RPMI7951 (cell line): ENCODE data around the gene GARRE1. TPM values are rescaled to one million over a fixed set of nuclear protein-coding genes. Genes with fewer than 3 reads are reported as not detected.
"Not testable (repeated sequence)": the region's sequence is repeated elsewhere in the genome, so short reads cannot be mapped to it uniquely, and the experiment has no call there.

Experiments
- DNase-seq: peaks from one replicate; pipeline ENCODE4 v3.0.0-alpha.2; 2012; ENCODE audit warnings: low read depth
- total RNA-seq: library from RNA; depleted of rRNA; stranded (reverse); fragments of >200 nt; shearing (Covaris generic); gene quantifications from 2 replicates; pipeline ENCODE4 v1.2.3, GENCODE V29; 2014; rRNA removed

Gene GARRE1, protein sequence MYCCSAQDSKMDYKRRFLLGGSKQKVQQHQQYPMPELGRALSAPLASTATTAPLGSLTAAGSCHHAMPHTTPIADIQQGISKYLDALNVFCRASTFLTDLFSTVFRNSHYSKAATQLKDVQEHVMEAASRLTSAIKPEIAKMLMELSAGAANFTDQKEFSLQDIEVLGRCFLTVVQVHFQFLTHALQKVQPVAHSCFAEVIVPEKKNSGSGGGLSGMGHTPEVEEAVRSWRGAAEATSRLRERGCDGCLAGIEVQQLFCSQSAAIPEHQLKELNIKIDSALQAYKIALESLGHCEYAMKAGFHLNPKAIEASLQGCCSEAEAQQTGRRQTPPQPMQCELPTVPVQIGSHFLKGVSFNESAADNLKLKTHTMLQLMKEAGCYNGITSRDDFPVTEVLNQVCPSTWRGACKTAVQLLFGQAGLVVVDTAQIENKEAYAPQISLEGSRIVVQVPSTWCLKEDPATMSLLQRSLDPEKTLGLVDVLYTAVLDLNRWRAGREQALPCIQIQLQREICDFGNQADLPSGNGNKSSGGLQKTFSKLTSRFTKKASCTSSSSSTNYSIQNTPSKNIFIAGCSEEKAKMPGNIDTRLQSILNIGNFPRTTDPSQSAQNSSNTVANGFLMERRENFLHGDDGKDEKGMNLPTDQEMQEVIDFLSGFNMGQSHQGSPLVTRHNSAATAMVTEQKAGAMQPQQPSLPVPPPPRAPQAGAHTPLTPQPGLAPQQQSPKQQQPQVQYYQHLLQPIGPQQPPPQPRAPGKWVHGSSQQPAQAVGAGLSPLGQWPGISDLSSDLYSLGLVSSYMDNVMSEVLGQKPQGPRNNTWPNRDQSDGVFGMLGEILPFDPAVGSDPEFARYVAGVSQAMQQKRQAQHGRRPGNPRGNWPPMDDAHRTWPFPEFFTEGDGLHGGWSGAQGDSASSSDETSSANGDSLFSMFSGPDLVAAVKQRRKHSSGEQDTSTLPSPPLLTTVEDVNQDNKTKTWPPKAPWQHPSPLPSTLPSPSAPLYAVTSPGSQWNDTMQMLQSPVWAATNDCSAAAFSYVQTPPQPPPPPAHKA (N-terminal part only)
- 5.9 and 6.5 TPM in 2 replicates for total RNA-seq

DNA sequence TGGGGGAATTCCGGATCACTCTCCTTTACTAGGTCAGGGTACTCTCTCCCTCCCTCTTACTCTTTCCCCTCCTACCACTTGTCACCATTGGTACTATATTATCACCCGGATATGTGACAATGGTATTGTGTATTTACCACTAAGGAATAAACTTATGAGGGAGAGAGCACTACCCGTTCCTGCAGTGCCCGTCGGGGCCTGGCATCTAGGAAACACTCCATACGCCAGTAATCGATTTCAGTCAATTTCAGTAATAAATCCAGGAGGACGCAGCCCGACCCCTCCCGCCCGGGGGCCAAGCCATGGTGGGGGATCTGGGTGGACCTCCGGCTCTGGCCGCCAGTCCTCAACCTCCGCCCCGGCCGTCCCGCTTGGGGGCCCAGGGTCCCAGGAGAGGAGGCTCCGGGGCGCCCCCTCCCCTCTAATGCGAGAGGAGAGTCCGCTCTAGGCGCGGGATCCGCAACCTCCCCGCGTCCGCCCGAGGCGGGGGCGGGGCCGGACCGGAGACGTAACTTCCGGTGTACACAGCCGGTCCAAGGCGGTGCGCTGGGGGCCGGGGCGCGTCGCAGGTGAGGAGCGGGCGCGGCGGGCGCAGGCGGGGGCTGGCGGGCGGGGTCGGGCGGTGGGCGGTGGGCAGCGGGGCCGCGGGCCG lies at the start of gene GARRE1:
Gene GARRE1 (plus strand): TSS at position 509 of the 652 bp plus-strand sequence. CDS start 45,920 bp downstream, outside the sequence.
- DNase-seq, result peak; percentile 62

DNA sequence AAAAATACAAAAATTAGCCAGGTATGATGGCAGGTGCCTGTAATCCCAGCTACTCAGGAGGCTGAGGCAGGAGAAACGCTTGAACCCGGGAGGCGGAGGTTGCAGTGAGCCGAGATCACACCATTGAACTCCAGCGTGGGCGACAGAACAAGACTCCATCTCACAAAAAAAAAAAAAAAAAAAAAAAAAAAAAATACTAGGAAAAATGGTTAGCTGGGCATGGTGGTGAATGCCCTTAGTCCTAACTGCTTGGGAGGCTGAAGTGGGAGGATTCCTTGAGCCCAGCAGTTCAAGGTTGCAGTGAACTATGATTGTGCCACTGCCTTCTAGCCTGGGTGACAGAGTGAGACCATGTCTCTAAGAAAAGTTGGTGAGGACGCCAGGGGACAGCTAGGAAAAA lies 49.0 kb upstream of the GARRE1 start:
- DNase-seq, result not testable (repeated sequence)

DNA sequence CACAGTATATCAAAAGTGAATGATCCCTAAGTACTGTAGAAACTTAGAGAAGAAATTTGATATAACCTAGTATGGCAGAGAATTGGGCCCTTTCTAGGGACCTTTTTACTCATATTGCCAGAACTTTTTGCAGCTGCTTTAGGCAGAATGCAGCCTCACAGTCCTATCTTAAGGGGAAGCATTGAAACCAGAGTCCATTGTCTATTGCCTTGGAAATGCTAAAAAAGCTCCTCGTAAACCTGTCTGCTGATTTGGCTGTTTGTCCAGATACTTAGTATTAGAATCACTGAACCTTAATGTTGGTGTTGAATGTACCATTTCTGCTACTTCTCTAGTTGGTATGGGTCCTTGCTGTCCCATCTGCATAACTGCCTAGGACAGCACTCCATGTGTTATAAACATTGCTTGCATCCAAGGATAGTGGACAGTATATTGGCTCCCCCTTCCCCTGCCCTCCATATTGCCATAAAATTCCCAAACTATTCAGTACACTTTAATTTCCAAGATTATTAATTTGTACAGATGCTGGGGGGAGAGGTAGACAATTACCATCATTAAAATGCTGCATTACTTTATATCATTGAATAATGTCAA lies 46.0 kb upstream of the GARRE1 start:
- no peak for DNase-seq

DNA sequence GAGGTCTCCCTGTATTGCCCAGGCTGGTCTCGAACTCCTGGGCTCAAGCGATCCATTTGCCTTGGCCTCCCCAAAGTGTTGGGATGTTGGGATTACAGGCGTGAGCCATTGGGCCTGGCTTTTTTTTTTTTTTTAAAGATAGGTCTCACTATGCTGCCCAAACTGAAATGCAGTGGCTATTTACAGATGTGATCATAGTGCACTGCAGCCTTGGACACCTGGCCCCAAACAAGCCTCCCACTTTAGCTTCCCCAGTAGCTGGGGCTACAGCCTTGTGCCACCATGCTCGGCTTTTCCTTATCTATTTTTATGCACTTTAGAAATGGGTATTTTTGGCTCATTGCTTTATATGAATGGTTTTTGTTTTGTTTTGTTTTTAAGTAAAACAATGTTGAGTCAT lies 44.6 kb upstream of the GARRE1 start:
- DNase-seq, result no peak

DNA sequence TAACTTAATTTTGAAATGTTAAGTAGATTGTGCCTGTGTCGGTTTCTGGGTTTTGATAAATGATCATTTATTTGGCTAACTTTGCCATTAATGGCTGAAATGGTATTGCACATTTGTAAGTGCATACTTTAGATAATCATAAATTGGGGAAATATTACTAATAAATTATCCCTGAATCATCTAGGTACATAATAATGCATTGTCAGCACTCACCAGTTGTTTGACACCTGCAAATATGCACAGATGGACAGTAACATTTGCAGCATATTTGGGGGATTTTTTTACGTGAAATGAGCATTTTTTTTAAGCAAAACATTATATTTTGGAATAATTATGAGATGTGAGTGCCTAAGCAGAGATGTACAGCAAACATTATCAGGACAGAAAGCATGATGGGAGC lies 41.1 kb upstream of the GARRE1 start:
- DNase-seq, result no peak

DNA sequence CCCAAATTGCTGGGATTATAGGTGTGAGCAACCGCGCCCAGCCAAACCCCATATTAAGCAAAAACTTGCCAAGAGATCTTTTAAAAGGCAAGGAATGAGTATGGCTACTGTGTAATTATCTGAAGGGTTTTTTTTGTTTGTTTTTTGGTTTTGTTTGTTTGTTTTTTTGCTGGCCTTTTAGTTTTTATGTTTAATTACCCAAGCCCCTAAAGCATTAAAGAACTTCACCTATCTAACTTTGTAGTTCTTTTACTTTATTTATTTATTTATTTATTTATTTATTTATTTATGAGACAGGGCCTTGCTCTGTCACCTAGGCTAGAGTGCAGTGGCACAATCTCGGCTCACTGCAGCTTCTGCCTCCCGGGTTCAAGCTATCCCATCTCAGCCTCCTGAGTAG lies 40.3 kb upstream of the GARRE1 start:
- DNase-seq, result no peak

DNA sequence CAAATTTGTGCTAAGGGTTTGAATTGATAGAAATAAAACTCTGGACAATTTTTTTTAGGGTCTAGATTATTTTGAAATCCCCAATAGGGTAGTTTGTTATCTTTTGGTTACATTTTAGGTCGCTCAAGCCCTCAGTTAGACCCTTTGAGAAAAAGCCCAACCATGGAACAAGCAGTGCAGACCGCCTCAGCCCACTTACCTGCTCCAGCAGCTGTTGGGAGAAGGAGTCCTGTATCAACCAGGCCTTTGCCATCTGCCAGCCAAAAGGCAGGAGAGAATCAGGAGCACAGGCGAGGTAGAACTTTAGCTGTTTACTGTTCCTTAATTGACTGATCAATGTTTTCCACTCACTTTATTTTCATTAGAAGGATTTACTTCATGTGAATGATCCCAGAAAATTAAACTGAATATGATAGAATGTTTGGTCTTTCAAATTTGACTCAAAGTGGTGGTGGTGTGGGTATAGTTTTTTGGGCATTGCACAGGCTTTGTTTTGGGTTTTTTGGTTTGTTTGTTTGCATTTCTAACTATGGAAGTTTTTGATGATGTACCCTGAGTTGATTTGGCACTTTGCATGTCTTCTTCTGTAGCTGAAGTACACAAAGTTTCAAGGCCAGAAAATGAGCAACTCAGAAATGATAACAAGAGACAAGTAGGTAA lies 39.2 kb upstream of the GARRE1 start:
- DNase-seq, result no peak

DNA sequence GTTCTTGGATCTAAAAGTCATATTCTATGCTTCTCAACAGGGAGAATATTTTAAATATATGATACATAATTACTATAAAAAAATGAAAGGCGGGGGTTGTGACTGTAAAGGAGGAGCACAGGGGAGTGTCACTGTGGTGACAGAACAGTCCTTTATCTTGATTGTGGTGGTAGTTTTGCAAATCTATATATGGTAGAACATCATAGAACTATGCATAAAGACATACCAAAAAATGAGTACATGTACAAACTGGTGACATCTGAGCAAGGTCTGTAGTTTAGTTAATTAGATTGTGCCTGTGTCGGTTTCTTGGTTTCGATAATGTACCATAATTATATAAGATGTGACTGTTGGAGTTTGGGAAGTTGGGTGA lies 38.7 kb upstream of the GARRE1 start:
- DNase-seq, result no peak

DNA sequence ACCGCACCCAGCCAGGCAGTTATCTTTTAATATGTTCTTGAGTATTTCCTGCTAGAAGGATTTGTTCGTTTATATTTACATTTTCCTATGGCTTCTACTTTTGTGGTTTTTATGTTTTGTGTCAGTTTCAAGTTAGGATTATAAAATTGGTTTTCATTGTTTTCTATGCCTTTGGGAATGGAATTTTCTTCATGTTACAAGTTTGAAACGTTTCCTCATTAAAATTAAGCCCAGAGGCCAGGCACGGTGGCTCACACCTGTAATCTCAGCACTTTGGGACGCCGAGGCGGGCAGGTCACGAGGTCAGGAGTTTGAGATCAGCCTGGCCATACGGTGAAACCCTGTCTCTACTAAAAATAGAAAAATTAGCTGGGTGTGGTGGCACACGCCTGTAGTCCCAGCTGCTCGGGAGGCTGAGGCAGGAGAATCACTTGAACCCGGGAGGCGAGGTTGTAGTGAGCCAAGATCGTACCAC lies 37.6 kb upstream of the GARRE1 start:
- DNase-seq, result not testable (repeated sequence)

DNA sequence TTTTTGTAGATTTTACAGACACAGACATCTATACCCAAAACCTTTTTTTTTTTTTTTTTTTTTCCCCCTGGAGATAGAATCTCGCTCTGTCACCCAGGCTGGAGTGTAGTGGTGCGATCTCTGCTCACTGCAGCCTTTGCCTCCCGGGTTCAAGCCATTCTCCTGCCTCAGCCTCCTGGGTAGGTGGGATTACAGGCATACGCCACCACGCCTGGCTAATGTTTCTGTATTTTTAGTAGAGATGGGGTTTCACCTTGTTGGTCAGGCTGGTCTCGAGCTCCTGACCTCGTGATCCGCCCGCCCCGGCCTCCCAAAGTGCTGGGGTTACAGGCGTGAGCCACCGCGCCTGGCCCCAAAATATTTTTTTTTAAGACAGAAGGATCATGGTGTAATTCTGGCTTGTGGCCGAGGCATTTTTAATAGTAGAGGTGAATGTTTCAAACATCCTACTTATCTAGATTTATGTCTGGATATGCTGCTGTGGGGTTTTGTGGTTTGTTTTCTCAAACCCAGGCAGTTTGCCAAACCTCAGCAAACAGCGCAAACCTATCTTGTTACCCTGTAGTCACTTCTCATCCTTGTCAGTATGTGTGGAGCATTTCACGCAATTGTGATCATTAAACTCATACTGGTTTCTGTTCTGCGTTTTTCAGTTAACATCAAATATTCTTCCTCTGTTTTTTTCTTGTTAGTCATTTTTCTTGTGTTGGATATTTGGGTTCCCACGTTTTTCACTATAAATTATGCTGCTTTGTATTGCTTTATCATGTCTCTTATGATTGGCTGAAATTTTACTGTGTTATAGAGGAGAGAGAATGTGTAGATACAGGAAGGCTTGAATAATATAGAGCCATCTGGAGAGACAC lies 36.2 kb upstream of the GARRE1 start:
- peak; percentile 96 for DNase-seq

DNA sequence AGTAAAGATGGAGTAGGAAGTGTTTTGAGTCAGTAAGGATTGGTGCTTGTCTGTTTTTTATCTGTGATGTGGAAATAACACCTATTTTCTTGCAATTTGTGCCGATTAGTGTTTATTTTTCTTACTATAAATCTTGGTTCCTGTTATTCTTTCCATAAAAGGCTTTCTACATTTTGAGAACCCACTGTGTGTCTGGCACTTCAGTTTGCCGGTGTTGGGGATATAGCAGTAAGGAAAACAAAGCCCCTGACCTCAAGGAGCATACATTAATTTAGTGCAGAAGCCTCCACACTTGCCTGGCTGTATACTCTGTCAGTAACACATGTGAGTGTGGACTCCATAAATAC lies 35.6 kb upstream of the GARRE1 start:
- DNase-seq, result no peak

DNA sequence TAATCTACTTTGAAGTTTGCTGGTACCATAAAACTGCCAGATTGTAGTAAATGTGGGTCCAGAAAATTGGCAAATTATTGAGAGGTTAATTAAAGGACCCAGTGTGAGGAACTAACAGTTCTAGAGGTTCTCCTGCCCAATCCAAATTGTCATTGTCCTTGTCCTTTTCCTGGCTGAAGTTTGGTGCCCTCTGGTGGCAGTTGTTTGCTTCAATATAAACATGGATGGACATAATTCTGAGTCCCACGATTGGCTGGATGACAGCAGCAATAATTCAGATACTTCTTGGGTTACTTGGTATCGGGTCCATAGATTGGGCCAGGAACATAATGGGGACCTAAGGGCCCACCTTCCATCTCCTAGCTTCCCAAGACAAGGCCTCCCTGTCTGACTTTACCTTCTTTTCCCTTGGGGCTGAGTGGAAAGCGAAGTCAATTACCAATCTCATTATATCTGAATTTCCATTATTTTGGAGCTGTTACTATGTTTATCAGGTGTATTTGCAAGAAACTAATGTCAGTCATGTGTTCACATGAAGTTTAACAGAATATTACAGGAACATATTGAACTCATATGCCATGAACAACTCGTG lies 33.8 kb upstream of the GARRE1 start:
- peak; percentile 58 for DNase-seq

DNA sequence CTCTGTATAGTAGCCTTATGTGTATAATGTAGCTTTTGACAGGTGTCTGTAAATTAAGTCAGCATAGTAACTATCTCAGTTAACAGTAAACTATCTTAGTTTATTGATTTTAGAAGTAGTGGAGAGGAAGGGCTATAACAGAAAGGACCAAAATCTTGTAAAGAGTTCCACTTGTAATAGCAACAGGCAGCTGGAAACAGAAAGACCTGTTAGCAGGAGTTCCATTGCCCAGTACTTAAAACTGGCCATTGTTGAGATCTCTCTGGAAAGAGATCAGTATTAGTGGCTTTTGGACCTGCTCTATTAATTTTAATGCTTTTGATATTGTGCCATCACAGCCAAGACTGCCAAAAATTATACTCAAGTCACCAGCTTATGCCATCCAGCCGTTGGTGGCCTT lies 32.0 kb upstream of the GARRE1 start:
- no peak for DNase-seq

DNA sequence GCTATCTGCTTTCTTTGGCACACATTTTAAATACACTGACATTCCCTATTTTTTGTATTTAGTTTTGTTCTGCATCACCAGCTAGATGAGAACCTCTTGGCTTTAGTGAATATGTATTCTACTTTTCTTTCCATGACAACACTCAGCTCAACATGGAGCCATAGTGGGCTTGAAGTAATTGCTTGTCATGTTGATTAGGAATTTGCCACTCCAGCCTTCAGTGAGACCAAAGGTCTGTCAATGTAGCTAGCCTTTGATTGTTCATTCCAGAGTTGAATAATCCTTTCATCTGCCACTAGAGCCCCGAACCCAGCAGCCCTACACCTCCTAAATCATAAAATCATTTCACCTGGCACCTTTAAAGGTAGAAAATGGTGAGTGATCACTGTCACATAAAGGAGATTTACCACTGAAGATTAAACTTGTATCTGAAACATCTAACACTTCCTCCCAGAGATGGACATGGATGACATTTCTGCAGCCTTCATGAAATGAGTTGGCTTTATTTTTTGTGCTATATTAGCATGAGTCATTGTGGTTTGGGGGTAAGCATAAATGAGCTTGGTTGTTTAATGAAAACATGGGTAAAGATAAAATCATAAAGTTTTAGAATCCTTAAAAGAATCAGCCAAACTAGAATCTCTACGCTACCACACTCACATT lies 29.2 kb upstream of the GARRE1 start:
- peak; percentile 53 for DNase-seq

DNA sequence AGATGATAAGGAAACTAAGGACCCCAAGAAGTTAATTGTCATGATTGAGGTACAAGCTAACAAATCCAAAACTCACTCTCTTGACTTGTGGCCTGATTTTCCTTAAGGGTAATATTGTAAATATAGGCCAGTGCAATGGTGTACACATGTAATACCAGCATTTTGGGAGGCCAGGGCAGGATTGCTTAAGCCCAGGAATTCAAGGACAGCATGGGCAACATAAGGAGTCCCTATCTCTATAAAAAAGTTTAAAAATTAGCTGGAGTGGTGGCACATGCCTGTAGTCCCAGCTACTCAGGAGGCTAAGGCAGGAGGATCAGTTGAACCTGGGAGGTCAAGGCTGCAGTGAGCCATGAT lies 28.7 kb upstream of the GARRE1 start:
- no peak for DNase-seq

DNA sequence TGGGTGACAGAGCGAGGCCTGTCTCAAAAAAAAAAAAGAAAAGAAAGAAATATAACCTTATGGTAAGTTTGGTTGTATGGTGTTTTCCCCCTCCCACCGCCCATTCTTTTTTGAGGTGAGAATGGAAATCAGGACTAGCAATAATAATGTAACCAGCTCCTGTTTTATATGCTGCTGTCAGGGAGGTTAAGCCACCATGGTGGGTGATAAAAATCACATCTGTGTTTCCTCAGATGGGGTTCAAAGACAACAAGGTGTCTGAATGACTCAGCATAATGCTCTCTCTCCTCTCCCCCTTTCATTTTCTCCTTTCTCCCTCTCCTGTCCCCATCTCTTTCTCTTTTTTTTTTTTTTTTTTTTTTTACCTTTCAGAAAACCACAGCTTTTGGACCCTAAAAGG lies 28.3 kb upstream of the GARRE1 start:
- DNase-seq, result no peak

DNA sequence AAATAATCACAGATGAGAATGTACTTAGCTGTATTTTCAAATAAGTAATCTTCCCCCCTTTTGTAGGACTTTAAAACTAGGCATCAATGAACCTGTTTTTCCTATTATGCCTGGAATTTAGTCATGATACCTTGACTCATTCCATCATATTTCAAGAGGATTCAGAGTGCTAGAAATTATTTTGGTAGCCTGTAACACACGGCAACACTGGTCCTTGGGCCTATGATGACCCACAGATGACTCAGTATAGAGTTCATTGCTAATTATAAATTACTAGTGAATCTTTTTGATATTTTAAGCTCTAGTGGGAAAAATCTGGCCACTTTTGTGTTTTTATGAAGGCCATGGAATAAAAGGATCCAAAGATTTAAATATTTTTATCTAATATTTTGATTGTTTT lies 26.0 kb upstream of the GARRE1 start:
- DNase-seq, result no peak

DNA sequence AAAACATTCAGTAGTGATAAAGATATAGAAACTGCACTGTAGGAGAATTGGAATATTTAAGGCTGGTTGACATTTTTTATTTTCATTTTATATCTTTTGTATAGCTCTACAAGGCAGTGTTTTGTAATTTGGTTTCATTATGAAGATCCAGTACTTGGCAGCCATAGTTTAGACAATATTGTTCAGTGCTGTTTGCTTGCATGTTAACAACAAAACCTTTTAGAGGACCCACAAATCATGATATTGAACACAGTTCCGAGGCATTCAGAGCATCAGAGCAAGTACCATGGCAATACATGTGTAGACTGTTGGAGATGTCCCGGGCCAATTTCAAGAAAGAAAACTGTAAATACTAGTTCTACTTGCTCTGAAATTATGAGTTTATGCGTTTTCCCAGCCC lies 25.6 kb upstream of the GARRE1 start:
- no peak for DNase-seq

DNA sequence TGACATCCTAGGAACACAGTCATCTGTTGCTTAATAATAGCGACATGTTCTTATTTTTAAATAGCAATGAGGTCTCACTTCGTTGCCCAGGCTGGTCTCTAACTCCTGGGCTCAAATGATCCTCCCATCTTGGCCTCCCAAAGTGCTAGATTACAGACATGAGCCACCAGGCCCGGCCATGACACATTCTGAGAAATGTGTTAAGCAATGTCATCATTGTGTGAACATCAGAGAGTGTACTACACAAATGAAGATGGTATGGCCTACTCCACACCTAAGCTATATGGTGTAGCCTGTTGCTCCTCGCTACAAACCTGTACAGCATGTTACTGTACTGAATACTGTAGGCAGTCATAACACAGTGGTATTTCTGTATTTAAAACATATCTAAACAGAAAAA lies 24.6 kb upstream of the GARRE1 start:
- no peak for DNase-seq
